CD8-positive, alpha-beta memory T cell (primary cell): Measurements from ENCODE around the gene TOGARAM1. TPM values are rescaled to one million over a fixed set of nuclear protein-coding genes. Genes with fewer than 3 reads are reported as not detected.

Experiments used
- CTCF ChIA-PET: fragments of 350-600 bp; sonication (Branson Sonifier 250); formaldehyde crosslinking; loops from one replicate; lab custom pipeline; 2021; ENCODE audit warnings: antibody characterized with exemption; lab: Charles Lee
- POLR2A ChIA-PET: fragments of 350-600 bp; sonication (Branson Sonifier 250); formaldehyde crosslinking; loops from one replicate; lab custom pipeline; 2021; ENCODE audit warnings: antibody characterized with exemption; lab: Charles Lee
- DNase-seq, 5 donors: peaks; one replicate each; pipeline versions ENCODE4 v3.0.0 to v3.0.0-alpha.2; 2020 to 2022; ENCODE audit warnings: mixed read lengths in 1 of 5
- H3K27ac ChIP-seq: one replicate; pipeline ENCODE4 v1.7.0; 2013; ENCODE audit warnings: low read depth, mild to moderate bottlenecking, low read length, moderate library complexity
- H3K27me3 ChIP-seq: 2 replicates; pipeline ENCODE4 v1.7.0; 2013; ENCODE audit warnings: low read length, mild to moderate bottlenecking; ENCODE audit not compliant: insufficient read depth, poor library complexity, severe bottlenecking
- H3K36me3 ChIP-seq: 2 replicates; pipeline ENCODE4 v1.7.0; 2013; ENCODE audit warnings: mild to moderate bottlenecking, low read length, moderate library complexity; ENCODE audit not compliant: insufficient read depth
- H3K4me1 ChIP-seq: 2 replicates; pipeline ENCODE4 v1.7.0; 2013; ENCODE audit warnings: mild to moderate bottlenecking, low read length, moderate library complexity; ENCODE audit not compliant: insufficient read depth
- H3K4me3 ChIP-seq: 2 replicates; pipeline ENCODE4 v1.7.0; 2013; ENCODE audit warnings: mild to moderate bottlenecking, low read length
- H3K9me3 ChIP-seq: 2 replicates; pipeline ENCODE4 v1.7.0; 2013; ENCODE audit warnings: mild to moderate bottlenecking, low read length
- H3K27ac Mint-ChIP-seq, 8 donors: one replicate each; pipeline ENCODE4 v1.8.0; 2020 to 2021; ENCODE audit warnings: mixed read lengths in 8 of 8, mild to moderate bottlenecking in 6 of 8, inconsistent platforms in 3 of 8, moderate library complexity in 3 of 8
- H3K27me3 Mint-ChIP-seq, 2 donors: one replicate each; pipeline ENCODE4 v1.8.0; 2020 to 2021; ENCODE audit warnings: mixed read lengths in 2 of 2, mild to moderate bottlenecking in 1 of 2, moderate library complexity in 1 of 2
- H3K36me3 Mint-ChIP-seq, 3 donors: one replicate each; pipeline ENCODE4 v1.8.0; 2020 to 2021; ENCODE audit warnings: mixed read lengths in 3 of 3, inconsistent platforms in 1 of 3, mild to moderate bottlenecking in 1 of 3
- H3K4me1 Mint-ChIP-seq, 3 donors: one replicate each; pipeline ENCODE4 v1.8.0; 2020 to 2021; ENCODE audit warnings: mixed read lengths in 3 of 3, inconsistent platforms in 1 of 3, mild to moderate bottlenecking in 1 of 3
- H3K4me3 Mint-ChIP-seq, 7 donors: one replicate each; pipeline ENCODE4 v1.8.0; 2020 to 2021; ENCODE audit warnings: mixed read lengths in 7 of 7, mild to moderate bottlenecking in 6 of 7, moderate library complexity in 4 of 7, inconsistent platforms in 2 of 7
- H3K9me3 Mint-ChIP-seq, 5 donors: one replicate each; pipeline ENCODE4 v1.8.0; 2020 to 2022; ENCODE audit warnings: mixed read lengths in 5 of 5, mild to moderate bottlenecking in 3 of 5, moderate library complexity in 2 of 5, inconsistent platforms in 1 of 5
- polyA plus RNA-seq: library from polyadenylated mRNA; unstranded; fragments of 300-500 nt; fragmentation: Illumina TruSeq; gene quantifications from one replicate; pipeline ENCODE4 v1.2.3, GENCODE V29; 2021
- total RNA-seq, 2 experiments: library from RNA; stranded (reverse); gene quantifications; one replicate each; pipeline ENCODE4 v1.2.3, GENCODE V29; 2021

TOGARAM1 gene
- total and polyA plus RNA-seq, 3 experiments from 2014 or later: 7.2 to 11.4 (median 7.5) TPM

DNA sequence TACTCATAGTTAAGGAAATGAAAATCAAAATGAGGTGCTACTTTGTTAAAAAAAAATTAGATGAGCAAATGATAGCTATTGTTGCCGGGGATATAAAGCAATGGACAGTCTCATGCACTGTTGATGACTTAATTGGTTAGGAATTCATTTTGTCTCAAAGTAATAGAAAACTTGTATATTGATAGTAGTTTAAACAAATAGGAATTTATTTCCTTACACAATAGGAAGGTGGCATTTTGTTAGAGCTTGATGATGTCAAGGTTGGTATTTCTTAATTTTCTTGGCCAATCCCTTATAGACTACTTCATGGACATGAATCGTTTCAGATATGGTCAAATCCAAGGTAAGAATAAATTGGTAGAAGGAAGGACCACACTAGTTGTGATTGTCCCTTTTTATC, 129.7 kb downstream of the TOGARAM1 start:
- Mint-ChIP-seq H3K27ac (peak overlapping the region in 2 of 8 donors; percentile 20 to 60), H3K4me1 (peaks cover 51 to 78% (median 78%) of the 10 kb centered on the region in 3 donors), H3K9me3 (no peaks in the 10 kb centered on the region), H3K27me3 (no peaks in the 10 kb centered on the region), H3K36me3 (peaks cover 0 to 38% (median 13%) of the 10 kb centered on the region in 3 donors), H3K4me3 (peak overlapping the region in 1 of 7 donors; percentile 23)
- DNase-seq: no peak
- POLR2A ChIA-PET: no interaction called here
- no peaks in the 10 kb centered on the region for H3K9me3 ChIP-seq
- H3K27ac ChIP-seq: no peak overlapping the region
- H3K4me1 ChIP-seq: peaks cover 20% of the 10 kb centered on the region
- H3K4me3 ChIP-seq: no peak overlapping the region
- CTCF ChIA-PET: no interaction called here
- peaks cover 5% of the 10 kb centered on the region for H3K36me3 ChIP-seq
- H3K27me3 ChIP-seq: no peaks in the 10 kb centered on the region

DNA sequence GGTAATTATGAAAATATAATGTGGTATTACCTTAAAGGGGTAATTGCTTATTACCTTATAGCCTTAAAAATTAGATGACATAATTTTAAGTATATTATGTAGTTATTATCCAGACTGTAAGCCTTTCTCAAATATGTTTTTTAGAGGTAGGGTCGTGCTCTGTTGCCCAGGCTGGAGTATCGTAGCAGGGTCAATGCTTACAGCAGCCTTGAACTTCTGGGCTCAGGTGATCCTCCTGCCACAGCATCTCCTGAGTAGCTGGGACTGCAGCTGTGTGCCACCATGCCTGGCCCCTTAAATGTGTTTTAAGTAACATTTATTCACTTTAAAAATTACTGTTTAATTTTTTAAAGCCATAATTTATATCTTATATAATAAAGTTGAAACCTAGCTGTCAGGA, 132.3 kb downstream of the TOGARAM1 start:
- Histone ChIP-seq H3K9me3 (no peaks in the 10 kb centered on the region), H3K27ac (no peak overlapping the region), H3K4me1 (peaks cover 5% of the 10 kb centered on the region), H3K27me3 (no peaks in the 10 kb centered on the region), H3K36me3 (peaks cover 9% of the 10 kb centered on the region), H3K4me3 (no peak overlapping the region)
- Mint-ChIP-seq H3K27ac (no peak overlapping the region), H3K4me1 (peaks cover 37 to 70% (median 62%) of the 10 kb centered on the region in 3 donors), H3K27me3 (no peaks in the 10 kb centered on the region), H3K4me3 (no peak overlapping the region), H3K9me3 (no peaks in the 10 kb centered on the region), H3K36me3 (peaks cover 7 to 55% (median 23%) of the 10 kb centered on the region in 3 donors)
- CTCF ChIA-PET: interaction anchor here (0.8 to 1.2 kb wide), 2 partner anchors 23 to 32 kb away, joined by 3 read pairs; no protein-coding TSS in a partner anchor
- DNase-seq: no peak
- POLR2A ChIA-PET: no interaction called here

DNA sequence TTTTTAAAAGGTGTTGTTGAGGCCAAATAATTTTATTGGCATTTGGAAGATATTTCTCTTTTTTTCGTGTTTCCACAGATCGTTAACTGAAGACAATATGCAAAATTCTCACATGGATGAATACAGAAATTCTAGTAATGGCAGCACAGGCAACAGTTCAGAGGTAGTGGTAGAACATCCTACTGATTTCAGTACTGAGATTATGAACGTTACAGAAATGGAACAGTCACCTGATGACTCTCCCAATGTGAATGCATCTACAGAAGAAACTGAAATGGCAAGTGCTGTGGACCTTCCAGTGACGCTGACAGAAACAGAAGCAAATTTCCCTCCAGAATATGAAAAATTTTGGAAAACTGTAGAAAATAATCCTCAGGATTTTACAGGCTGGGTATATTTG, 133.2 kb downstream of the TOGARAM1 start:
- no peaks in the 10 kb centered on the region for H3K4me1 ChIP-seq
- H3K9me3 Mint-ChIP-seq: no peaks in the 10 kb centered on the region
- CTCF ChIA-PET: interaction anchor here (1.2 kb wide), 1 partner anchor 22 kb away, joined by 3 read pairs; no protein-coding TSS in a partner anchor
- no peak overlapping the region for H3K27ac ChIP-seq
- no peaks in the 10 kb centered on the region for H3K27me3 ChIP-seq
- H3K4me3 ChIP-seq: no peak overlapping the region
- H3K9me3 ChIP-seq: no peaks in the 10 kb centered on the region
- peaks cover 28 to 62% (median 57%) of the 10 kb centered on the region in 3 donors for H3K4me1 Mint-ChIP-seq
- DNase-seq: no peak
- H3K4me3 Mint-ChIP-seq: no peak overlapping the region
- POLR2A ChIA-PET: interaction anchor here (0.7 kb wide), 1 partner anchor 138 kb away, joined by 5 read pairs; no protein-coding TSS in a partner anchor
- H3K36me3 Mint-ChIP-seq: peaks cover 7 to 62% (median 26%) of the 10 kb centered on the region in 3 donors
- H3K36me3 ChIP-seq: peaks cover 13% of the 10 kb centered on the region
- no peaks in the 10 kb centered on the region for H3K27me3 Mint-ChIP-seq
- H3K27ac Mint-ChIP-seq: peak overlapping the region in 2 of 8 donors; percentile 17 to 41

DNA sequence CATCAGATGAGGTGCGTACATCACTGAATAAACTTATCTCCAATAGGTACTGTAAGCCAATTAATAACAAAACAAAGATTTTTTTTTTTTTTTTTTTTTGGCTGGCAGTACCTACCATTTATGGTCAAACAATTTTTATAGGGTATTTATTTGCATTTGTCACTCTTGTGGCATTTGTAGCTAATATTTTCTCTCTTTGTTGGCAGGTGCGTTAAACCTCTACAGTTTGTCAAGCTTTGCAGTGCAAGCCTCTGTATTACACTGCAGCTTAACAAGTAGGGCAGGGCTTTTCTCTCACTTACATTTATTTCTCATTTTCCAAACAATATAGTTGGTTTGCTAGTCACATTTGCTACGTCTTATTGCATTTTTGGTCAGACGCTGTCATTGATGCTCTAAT, 134.2 kb downstream of the TOGARAM1 start:
- Histone ChIP-seq H3K9me3 (no peaks in the 10 kb centered on the region), H3K4me3 (no peak overlapping the region), H3K27ac (no peak overlapping the region), H3K27me3 (no peaks in the 10 kb centered on the region), H3K4me1 (no peaks in the 10 kb centered on the region), H3K36me3 (peaks cover 15% of the 10 kb centered on the region)
- POLR2A ChIA-PET: no interaction called here
- Mint-ChIP-seq H3K4me1 (peaks cover 18 to 51% (median 46%) of the 10 kb centered on the region in 3 donors), H3K27me3 (no peaks in the 10 kb centered on the region), H3K4me3 (no peak overlapping the region), H3K27ac (peak overlapping the region in 1 of 8 donors; percentile 8), H3K9me3 (no peaks in the 10 kb centered on the region), H3K36me3 (peaks cover 7 to 70% (median 26%) of the 10 kb centered on the region in 3 donors)
- CTCF ChIA-PET: interaction anchor here (0.6 kb wide), 1 partner anchor 162 kb away, joined by 3 read pairs; no protein-coding TSS in a partner anchor
- DNase-seq: no peak

DNA sequence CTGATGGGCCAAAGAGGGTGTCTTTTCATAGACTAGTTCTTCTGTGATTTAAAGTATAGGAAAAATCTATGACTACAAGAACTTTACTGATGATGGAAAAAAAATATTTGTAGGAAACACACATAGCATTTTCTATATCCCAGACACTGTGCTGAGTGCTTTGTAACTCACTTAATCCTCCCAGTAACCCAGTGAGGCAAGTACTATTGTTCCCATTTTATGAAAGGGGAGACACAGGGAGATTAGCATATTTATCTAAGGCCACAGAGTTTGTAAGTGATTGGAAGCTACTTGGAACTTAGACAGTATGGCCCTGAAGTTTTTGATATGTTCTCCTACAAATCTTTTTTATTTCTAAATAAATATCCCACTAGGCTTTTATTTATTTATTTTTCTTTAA, 141.8 kb downstream of the TOGARAM1 start:
- DNase-seq: no peak
- Histone ChIP-seq H3K27me3 (no peaks in the 10 kb centered on the region), H3K27ac (no peak overlapping the region), H3K4me3 (no peak overlapping the region), H3K4me1 (no peaks in the 10 kb centered on the region), H3K9me3 (no peaks in the 10 kb centered on the region), H3K36me3 (peaks cover 23% of the 10 kb centered on the region)
- Mint-ChIP-seq H3K4me1 (peaks cover 5 to 9% (median 7%) of the 10 kb centered on the region in 3 donors), H3K4me3 (no peak overlapping the region), H3K27me3 (no peaks in the 10 kb centered on the region), H3K27ac (peak overlapping the region in 2 of 8 donors; percentile 21 to 38), H3K36me3 (peaks cover 11 to 79% (median 12%) of the 10 kb centered on the region in 3 donors), H3K9me3 (no peaks in the 10 kb centered on the region)
- CTCF ChIA-PET: no interaction called here
- POLR2A ChIA-PET: no interaction called here

DNA sequence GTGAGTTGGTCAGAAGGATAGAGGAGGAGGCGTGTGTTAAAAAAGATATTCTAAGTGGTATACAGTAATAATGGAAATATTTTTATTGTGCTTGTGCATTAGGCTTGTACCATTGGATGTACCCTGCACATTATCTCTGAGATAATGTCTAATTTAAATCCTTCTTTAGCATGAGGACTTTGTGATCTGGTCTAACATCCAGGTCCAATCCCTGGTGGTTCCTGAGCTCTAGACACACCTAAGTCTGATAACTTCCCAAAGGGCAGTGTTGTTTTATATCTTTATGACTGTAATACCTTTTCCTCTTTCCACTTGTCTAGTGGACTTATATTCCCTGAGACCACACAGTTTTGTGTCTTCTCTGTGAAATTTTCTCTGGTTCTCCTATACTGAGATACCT, 142.6 kb downstream of the TOGARAM1 start:
- peaks cover 25% of the 10 kb centered on the region for H3K36me3 ChIP-seq
- Mint-ChIP-seq H3K9me3 (no peaks in the 10 kb centered on the region), H3K36me3 (peaks cover 11 to 78% (median 12%) of the 10 kb centered on the region in 3 donors), H3K4me1 (peaks cover 3 to 5% (median 3%) of the 10 kb centered on the region in 3 donors), H3K27me3 (no peaks in the 10 kb centered on the region), H3K4me3 (no peak overlapping the region), H3K27ac (peak overlapping the region in 1 of 8 donors; percentile 72)
- ChIA-PET CTCF (no interaction called here), POLR2A (no interaction called here)
- H3K4me3 ChIP-seq: no peak overlapping the region
- H3K27me3 ChIP-seq: no peaks in the 10 kb centered on the region
- no peaks in the 10 kb centered on the region for H3K9me3 ChIP-seq
- H3K27ac ChIP-seq: no peak overlapping the region
- DNase-seq: no peak
- H3K4me1 ChIP-seq: no peaks in the 10 kb centered on the region

DNA sequence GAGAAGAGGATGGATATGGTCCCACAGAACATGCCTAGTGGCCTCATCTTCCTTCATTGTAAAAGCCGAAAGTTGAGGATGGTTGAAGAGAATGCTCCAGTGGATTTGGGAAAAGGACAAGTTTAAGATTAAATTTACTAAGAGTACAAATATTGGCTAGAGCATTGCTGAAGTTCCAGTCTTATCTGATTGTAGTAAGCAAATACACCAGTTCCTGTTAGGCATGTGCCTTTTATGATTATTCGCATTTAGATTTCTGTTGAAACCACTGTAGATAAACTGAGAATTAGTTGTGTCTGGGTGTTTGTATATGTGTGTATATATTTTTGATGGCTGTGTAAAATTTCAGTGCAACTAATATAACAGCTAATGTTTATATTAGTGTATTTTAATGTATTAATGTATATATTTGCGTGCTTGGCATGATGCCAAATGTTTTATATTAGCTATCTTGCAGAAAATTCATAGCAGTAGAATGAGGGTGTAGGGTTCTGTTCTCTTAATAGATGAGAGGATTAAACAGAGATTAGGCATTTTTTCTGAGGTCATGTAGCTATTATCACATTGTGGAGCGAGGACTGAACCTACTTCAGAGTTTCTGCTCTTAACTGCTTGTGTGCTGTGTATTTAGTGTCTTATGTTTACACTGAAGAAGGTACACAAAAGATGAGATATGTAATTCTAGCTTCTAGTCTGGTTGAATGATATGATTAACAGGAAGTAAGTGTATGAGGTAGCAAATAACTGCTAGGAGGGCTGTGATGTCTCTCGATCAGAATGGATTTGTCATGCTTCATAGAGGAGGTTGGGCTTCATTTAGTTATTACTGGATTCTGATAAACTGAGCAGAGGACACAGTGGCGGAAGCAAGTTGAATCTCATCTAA, 151.1 kb downstream of the TOGARAM1 start:
- Histone ChIP-seq H3K27ac (no peak overlapping the region), H3K4me3 (no peak overlapping the region), H3K9me3 (no peaks in the 10 kb centered on the region), H3K4me1 (no peaks in the 10 kb centered on the region), H3K27me3 (no peaks in the 10 kb centered on the region), H3K36me3 (peaks cover 47% of the 10 kb centered on the region)
- CTCF ChIA-PET: interaction anchor here (1.5 kb wide), 1 partner anchor 16 kb away, joined by 4 read pairs; no protein-coding TSS in a partner anchor
- no peak overlapping the region for H3K4me3 Mint-ChIP-seq
- H3K27ac Mint-ChIP-seq: peak overlapping the region; percentile 11 to 85 (median 34)
- DNase-seq: no peak
- POLR2A ChIA-PET: interaction anchor here (1.0 kb wide), 1 partner anchor 21 kb away, joined by 3 read pairs; the partner anchor contains the start of gene FKBP3
- peaks cover 0 to 80% (median 27%) of the 10 kb centered on the region in 3 donors for H3K36me3 Mint-ChIP-seq
- H3K9me3 Mint-ChIP-seq: no peaks in the 10 kb centered on the region
- H3K4me1 Mint-ChIP-seq: peaks cover 3 to 13% (median 12%) of the 10 kb centered on the region in 3 donors
- no peaks in the 10 kb centered on the region for H3K27me3 Mint-ChIP-seq

DNA sequence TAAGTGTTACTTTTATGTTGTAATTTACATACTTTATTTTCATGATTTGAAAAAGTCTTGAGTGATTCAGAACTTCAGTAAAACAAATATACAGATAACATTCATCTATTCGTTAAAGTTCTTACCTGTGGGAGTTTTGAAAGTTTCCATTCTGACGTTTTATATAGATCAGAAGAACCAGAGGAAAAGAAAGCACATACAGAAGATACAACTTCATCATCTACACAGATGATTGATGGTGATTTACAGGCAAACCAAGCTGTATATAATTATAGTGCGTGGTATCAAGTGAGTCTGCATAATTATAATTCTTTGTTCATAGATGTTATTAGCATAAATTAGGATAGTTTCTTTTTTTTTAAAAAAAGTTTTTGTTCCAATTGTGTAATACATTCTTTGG, 152.3 kb downstream of the TOGARAM1 start:
- no peaks in the 10 kb centered on the region for H3K27me3 Mint-ChIP-seq
- CTCF ChIA-PET: no interaction called here
- no peak overlapping the region for H3K4me3 Mint-ChIP-seq
- Histone ChIP-seq H3K27me3 (no peaks in the 10 kb centered on the region), H3K4me3 (no peak overlapping the region), H3K9me3 (no peaks in the 10 kb centered on the region), H3K27ac (no peak overlapping the region), H3K36me3 (peaks cover 42% of the 10 kb centered on the region), H3K4me1 (no peaks in the 10 kb centered on the region)
- H3K27ac Mint-ChIP-seq: peak overlapping the region in 2 of 8 donors; percentile 41 to 47
- POLR2A ChIA-PET: interaction anchor here (1.0 kb wide), 1 partner anchor 20 kb away, joined by 3 read pairs; the partner anchor contains the start of gene FKBP3
- peaks cover 3 to 13% (median 12%) of the 10 kb centered on the region in 3 donors for H3K4me1 Mint-ChIP-seq
- peaks cover 0 to 79% (median 27%) of the 10 kb centered on the region in 3 donors for H3K36me3 Mint-ChIP-seq
- no peak for DNase-seq
- no peaks in the 10 kb centered on the region for H3K9me3 Mint-ChIP-seq
